ENCODE data around the gene NEFH.

- TF ChIP-seq CTCF (IDR thresholded peaks at IDR 0.05; ENCODE audit: low read depth, low read length, poor library complexity, severe bottlenecking) = no peak
- TF ChIP-seq EZH2phosphoT487 (IDR thresholded peaks at IDR 0.05; ENCODE audit: borderline replicate concordance, low read length) = no peak
Observed at GRCh38 chr22:29431986-29432385, 48.0 kb upstream of the NEFH start.
